Lower leg skin (tissue), 4 donors: ENCODE measurements around the gene PDE9A. TPM values are rescaled to one million over a fixed set of nuclear protein-coding genes. Genes with fewer than 3 reads are reported as not detected.

ENCODE experiments used
- DNase-seq, 2 donors: peaks; one replicate each; pipeline ENCODE4 v3.0.0-alpha.2; 2019; ENCODE audit warnings: low spot score in 2 of 2
- H3K4me3 ChIP-seq: fragments of 200-600 bp; sonication (generic); 2 replicates; pipeline ENCODE4 v1.5.1; 2017; ENCODE audit warnings: mild to moderate bottlenecking, low read depth; ENCODE audit not compliant: poor library complexity, severe bottlenecking
- CTCF ChIP-seq, 3 donors: fragments of 450-650 bp; IDR thresholded peaks; one replicate each; pipeline ENCODE4 v1.5.1; 2016; ENCODE audit warnings: antibody characterized with exemption in 3 of 3, mild to moderate bottlenecking in 3 of 3, moderate library complexity in 2 of 3
- POLR2A ChIP-seq, 2 donors: fragments of 450-650 bp; IDR thresholded peaks; one replicate each; pipeline ENCODE4 v1.6.1; 2016 to 2017; ENCODE audit warnings: antibody characterized with exemption in 2 of 2, mild to moderate bottlenecking in 1 of 2, moderate library complexity in 1 of 2
- WGBS, 2 donors: methylation state at CpG; one replicate each; pipeline ENCODE4 v1.1.5; 2018; 5-methylcytosine and 5-hydroxymethylcytosine counted together
- intact Hi-C: fragments of 100-400 bp; cut with DNase I; formaldehyde crosslinking; loops from one replicate; pipeline ENCODE4 v1.15.0; 2023; ENCODE audit warnings: low total_unique reads
- total RNA-seq, 4 donors: library from RNA; depleted of rRNA; stranded (reverse); fragments of >200 nt; gene quantifications; one replicate each; pipeline ENCODE4 v1.1.0, GENCODE V29; 2016

Gene PDE9A
- total RNA-seq, 4 donors from 2014 or later, result 2.1 to 16.3 (median 9.0) TPM

DNA sequence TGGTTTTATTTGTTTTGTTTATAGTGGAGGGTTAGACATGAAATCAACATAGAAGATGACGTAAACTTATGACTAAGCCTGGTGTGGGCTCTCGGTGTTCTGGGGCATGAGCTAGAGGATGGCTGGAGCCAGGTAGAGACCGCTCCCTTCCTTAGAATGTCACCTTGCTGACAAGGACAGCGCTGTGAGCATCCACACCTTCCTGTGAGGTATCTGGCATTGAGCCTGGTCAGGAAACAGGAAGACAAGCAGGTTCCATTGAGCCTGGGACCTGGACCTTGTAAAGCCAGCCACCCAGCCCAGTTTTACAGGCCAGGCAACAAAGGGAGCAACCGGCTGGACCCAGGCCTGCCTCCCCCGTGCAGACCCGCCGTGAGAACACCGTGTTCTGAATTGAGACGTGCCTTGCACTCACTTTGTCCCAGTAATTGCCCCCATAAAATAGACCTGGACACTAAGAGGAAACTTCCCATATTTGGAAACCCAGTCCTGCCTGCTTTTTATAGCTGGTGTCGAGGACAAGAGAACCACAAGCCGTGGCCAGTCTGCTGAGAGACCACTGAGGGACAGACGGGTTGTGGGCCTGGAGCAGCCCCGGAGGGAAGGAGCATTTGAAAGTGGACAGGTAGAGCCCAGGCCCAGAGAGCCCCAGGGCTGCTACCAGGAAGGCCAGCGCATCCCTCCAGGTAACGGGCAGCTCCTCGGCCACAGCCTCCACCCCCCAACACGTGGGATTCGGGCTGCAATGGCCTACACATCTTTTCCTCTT, 78.0 kb downstream of the PDE9A start:
- intact Hi-C loops, result no loop called here
- WGBS, 2 donors, result 77 to 79% methylated on average over 19 of the region's 19 CpGs
- H3K4me3 ChIP-seq, result no peak overlapping the region
- DNase-seq, result no peak
- no peak for TF ChIP-seq POLR2A (IDR thresholded peaks at IDR 0.05)
- no peak for TF ChIP-seq CTCF (IDR thresholded peaks at IDR 0.05)

GRCh38 chr21:42732033-42732410, 78.6 kb downstream of the PDE9A start:
- 80 to 89% methylated on average over 12 of the region's 12 CpGs for WGBS, 2 donors
- TF ChIP-seq POLR2A (IDR thresholded peaks at IDR 0.05) (no peak), CTCF (IDR thresholded peaks at IDR 0.05) (no peak)
- no peak for DNase-seq
- intact Hi-C loops, result no loop called here
- H3K4me3 ChIP-seq, result no peak overlapping the region

- TF ChIP-seq CTCF (IDR thresholded peaks at IDR 0.05) (no peak), POLR2A (IDR thresholded peaks at IDR 0.05) (no peak)
- 67 to 69% methylated on average over 7 of the region's 7 CpGs for WGBS, 2 donors
- no peak overlapping the region for H3K4me3 ChIP-seq
- intact Hi-C loops, result no loop called here
- peak in 1 of 2 donors; percentile 23 for DNase-seq
Measured at GRCh38 chr21:42733037-42733627, 79.7 kb downstream of the PDE9A start.

DNA sequence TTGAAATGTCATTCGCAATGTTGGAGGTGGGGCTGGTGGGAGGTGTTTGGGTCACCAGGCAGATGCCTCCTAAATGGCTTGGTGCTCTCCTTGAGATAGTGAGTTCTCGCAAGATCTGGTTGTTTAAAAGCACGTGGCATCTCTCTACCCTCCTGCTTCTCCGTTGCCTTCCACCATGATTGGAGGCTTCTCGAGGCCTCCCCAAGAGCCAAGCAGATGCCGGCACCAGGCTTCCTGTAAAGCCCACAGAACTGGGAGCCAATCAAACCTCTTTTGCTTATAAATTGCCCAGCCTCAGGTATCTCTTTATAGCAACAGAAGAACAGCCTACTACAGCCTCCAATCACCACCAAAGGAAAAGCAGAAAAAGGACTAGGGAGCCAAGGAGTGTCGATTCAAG, 80.5 kb downstream of the PDE9A start:
- intact Hi-C loops, result no loop called here
- TF ChIP-seq CTCF (IDR thresholded peaks at IDR 0.05) (no peak), POLR2A (IDR thresholded peaks at IDR 0.05) (no peak)

GRCh38 chr21:42734323-42734971, 81.0 kb downstream of the PDE9A start:
- no peak overlapping the region for H3K4me3 ChIP-seq
- no peak for TF ChIP-seq POLR2A (IDR thresholded peaks at IDR 0.05)
- TF ChIP-seq CTCF (IDR thresholded peaks at IDR 0.05), result no peak
- 64 to 81% methylated on average over 7 of the region's 7 CpGs for WGBS, 2 donors
- no peak for DNase-seq
- intact Hi-C loops, result no loop called here

More for the DNA sequence above, 80.5 kb downstream of the PDE9A start:
- H3K4me3 ChIP-seq, result no peak overlapping the region
- DNase-seq, result no peak
- 88 to 89% methylated on average over 7 of the region's 7 CpGs for WGBS, 2 donors
